GM18520 (cell line): ENCODE results near the gene MTHFR.
A peak's percentile ranks its signal among the peaks of the same experiment; 100 is the strongest.

Experiments
- ATAC-seq: cut with Tn5 transposase; IDR thresholded peaks from one replicate; pipeline ENCODE4 v1.9.1; 2021; ENCODE audit not compliant: unreplicated experiment

Gene MTHFR

GRCh38 chr1:11805422-11806306, at the start of gene MTHFR, which contains the start of gene CLCN6:
Gene MTHFR, minus strand, starts transcription at chr1:11805964. Its CDS starts 2,848 bp downstream, at chr1:11803116.
Gene CLCN6, plus strand, starts transcription at chr1:11806191. Its CDS starts 72 bp downstream, at chr1:11806263.
- peak; percentile 76 for ATAC-seq

- no peak for ATAC-seq
Observed at GRCh38 chr1:11855430-11855829, 49.7 kb upstream of the MTHFR start.

DNA sequence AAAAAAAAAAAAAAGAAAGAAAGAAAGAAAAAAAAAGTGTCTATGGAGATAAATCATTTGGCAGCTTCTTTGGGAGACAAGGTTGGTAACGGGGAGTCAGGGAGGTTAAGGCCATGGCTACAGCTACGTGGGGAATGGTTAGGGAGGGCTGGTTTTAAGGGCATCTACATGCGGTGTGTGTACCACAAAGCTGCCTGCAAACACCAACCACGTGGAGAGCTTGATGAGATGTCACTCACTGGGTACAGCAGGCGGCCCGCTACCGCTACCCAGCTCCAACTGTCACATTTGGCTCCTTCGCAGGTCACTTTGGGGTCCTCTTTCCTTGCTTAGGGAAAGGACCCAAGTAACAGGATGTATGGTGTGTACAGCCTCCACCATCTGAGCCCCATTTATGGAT, 48.8 kb upstream of the MTHFR start:
- ATAC-seq = no peak

DNA sequence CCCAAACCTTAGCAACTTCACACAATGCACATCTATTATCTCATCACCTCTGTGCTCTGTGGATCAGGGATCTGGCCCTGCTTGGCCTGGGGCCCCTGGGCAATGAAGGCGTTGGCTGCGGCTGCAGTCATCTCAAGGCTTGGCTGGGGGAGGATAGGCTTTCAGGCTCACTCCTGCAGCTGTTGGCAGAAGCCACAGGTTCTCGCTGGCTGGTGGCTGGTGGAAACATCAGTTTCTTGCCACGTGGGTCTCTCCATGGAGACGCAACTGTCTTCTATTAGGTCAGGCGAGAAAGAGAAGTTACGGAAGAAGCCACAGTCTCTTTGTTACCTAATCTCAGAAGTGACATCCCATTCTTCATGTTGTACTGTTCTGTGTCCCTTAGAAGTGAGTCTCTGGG, 45.4 kb upstream of the MTHFR start:
- ATAC-seq = no peak

DNA sequence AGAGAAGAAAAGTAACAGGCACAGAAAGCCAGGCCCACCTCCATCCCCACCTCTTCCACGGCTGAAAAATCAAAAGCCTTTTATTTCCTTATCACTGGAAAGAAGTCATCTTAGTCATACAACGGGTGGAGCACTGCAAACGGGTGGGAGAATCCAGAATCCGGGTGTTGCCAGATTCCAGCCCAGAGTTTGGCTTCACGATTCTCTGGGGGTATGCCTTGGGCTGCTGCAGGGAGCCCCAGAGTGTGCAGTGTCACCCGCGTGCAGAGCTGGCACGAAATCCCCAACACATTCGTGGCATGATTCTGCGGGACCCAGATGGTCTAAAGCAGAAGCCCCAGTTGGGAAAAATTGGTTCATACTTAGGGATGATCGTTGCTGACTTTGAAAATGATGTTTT, 44.4 kb upstream of the MTHFR start:
- no peak for ATAC-seq

DNA sequence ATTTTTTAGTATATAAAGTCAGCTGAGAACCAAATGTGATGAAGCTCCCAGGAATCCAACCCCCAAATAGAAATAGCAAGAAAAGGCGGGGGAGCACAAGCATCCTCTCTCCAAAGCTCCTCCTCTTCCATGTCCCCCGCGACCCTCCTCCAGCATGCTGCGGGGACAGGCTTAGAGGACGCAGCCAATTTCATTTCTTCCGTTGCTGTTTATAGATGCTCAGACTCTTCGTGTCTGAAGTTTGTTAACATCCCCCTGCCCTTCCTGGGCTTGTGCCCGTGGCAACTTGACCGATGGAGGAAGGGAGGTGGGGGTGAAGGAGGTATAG, 42.6 kb upstream of the MTHFR start:
- no peak for ATAC-seq

GRCh38 chr1:11847667-11848372, 42.1 kb upstream of the MTHFR start, which contains the start of gene NPPA:
Gene NPPA, minus strand, starts transcription at chr1:11847783. Its CDS starts 99 bp downstream, at chr1:11847684.
- no peak for ATAC-seq

- no peak for ATAC-seq
Observed at GRCh38 chr1:11845641-11846335, 40.0 kb upstream of the MTHFR start.

GRCh38 chr1:11842154-11843041, 36.6 kb upstream of the MTHFR start:
- no peak for ATAC-seq

DNA sequence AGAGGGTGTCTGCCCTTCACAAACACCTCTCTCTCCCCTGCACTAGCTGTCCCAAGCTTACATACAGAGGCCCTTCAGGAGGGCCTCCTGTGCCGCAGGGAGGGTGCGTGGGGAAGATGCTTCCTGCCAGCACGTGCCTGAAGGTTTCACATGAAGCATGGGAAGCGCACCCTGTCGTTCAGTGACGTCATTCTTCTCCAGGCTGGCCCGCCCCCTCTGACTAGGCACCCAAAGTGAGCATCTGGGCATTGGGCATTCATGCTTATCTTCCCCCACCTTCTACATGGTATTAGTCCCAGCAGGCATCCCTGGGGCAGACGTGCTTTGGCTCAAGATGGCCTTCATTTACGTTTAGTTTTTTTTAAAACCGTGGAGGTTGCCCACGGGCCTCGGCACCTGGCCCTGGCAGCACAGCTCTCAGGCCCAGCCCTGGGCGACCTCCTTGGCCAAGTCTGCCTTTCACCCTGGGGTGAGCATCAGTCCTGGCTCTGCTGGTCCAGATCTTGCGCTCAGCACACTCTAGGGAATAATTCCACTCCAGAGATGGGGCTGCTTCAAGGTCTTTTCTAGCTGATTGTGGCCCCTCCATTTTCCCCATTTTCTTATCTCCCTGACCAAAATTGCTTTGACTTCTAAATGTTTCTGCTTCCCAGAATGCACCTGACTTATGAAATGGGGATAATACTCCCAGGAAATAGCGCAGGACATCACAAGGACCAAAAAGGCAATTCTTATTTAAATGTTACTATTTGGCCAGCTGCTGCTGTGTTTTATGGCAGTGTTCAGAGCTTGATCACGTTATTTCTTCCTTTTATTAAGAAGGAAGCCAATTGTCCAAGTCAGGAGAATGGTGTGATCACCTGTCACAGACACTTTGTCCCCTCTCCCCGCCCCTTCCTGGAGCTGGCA, 35.7 kb upstream of the MTHFR start:
- ATAC-seq = no peak

- ATAC-seq = no peak
Observed at GRCh38 chr1:11839727-11840705, 34.3 kb upstream of the MTHFR start.

GRCh38 chr1:11838349-11839272, 32.8 kb upstream of the MTHFR start:
- ATAC-seq = no peak

DNA sequence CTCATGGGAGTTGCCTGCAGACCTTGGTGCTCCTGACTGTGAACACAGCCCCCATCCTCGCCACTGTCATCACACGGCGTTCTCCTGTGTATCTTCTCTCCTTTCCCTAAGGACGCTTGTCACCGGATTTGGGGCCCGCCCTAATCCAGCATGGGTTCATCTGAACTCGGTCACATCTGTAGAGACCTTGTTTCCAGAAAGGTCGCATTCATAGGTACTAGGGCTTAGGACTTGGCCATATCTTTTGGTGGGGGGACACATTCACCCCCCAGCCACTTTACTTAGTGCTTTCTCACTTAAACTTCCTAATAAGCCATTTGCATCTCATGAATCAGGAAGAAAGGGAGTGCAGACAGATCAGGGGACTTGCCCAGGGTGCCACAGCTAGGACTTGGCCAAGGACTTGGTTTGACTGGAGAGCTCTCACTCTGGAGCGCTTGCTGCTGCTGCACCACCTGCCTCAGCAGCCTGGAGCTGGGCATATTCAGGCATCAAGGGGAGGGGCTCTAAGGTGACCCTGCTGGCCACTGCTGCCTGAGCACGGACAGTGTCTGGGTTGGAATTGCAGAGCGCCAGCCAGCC, 32.1 kb upstream of the MTHFR start:
- ATAC-seq = no peak

DNA sequence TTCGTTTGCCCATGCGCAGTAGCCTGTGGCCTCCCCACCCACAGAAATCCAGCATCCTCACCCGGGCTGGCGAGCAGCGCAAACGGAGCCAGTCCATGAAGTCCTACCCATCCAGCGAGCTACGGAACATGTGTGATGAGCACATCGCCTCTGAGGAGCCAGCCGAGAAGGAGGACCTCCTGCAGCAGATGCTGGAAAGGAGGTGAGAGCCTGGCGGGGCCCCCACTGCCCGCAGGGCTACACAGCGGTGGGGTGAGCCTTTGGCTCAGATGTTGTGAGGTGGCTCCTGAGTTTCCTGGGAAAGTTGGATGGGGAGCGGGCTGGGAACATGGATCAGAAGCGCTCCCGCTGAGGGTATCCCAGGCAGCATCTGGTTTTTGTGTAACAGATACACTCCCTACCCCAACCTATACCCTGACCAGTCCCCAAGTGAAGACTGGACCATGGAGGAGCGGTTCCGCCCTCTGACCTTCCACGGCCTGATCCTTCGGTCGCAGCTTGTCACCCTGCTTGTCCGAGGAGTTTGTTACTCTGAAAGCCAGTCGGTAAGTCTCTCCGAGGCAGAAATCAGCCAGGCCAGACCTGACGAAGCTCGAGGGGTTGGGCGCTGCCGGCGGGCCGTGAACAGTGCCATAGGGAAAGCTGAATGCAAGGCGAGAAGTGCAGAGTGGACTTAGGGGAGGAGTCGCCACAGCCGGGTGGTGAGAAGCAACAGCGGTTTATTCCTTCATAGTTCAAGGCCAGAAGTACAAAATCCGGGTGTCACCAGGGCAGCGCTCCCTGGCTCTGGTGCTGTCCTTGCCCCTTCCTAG, 31.4 kb upstream of the MTHFR start:
- ATAC-seq = no peak

DNA sequence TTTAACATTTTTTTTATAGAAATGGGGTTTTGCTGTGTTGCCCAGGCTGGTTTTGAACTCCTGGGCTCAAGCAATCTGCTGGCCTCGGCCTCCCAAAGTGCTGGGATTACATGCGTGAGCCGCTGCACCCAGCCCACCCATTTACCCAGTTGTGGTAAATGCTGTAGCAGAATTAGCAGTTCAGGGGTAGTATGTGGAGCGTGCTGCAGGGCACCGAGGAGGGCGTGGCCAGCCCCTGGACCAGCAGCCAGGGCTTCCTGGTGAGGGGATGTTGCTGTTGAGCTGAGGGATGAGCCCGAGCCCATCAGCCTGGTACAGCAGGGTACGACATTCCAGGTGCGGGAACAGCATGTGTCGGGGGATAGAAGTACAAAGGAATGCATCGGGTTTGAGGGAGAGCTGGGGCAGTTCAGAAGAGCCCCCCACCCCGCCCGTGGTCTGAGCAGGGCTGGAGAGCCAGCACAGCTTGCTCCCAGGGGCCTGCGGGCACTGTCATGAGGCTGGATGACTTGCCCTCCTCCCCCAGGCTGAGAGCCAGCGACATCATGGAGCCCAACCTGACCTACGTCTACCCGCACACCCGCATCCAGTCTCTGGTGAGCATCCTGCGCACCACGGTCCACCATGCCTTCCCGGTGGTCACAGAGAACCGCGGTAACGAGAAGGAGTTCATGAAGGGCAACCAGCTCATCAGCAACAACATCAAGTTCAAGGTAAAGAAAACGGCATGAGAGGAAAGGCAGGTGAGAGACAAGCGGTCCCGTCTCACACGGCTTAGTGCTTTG, 29.9 kb upstream of the MTHFR start:
- ATAC-seq = no peak
